Measurements from ENCODE around the gene TSSK1B. TPM values are rescaled to one million over a fixed set of nuclear protein-coding genes. Genes with fewer than 3 reads are reported as not detected.

TSSK1B gene
- under 0.01 and 0.50 TPM in 2 replicates for total RNA-seq
- polyA plus RNA-seq, result not detected in 2 replicates
- polyA plus RNA-seq (2012), result not detected in 2 replicates
- 0.59 TPM in 1 of 2 replicates, not detected in the other for polyA minus RNA-seq (ENCODE audit: low replicate concordance)

- Histone ChIP-seq H3K9ac (ENCODE audit: insufficient read depth, low read length) (no peak within 1 kb of the TSS), H3K9me3 (ENCODE audit: control insufficient read depth, insufficient read depth, low read depth, low read length) (no peaks in the 10 kb centered on the region), H3K27me3 (ENCODE audit: control insufficient read depth, insufficient read depth, low read length) (no peaks in the 10 kb centered on the region), H3K27ac (ENCODE audit: insufficient read depth, low read length) (no peak within 1 kb of the TSS), H3K4me2 (ENCODE audit: extremely low read depth, insufficient read depth, low read length) (no peak within 1 kb of the TSS), H3K4me3 (replicated peaks in 1 of 4; ENCODE audit: control extremely low read depth in 1 of 4, insufficient read depth in 1 of 4, low read depth in 3 of 4, low read length in 4 of 4) (no peak within 1 kb of the TSS), H3K36me3 (ENCODE audit: control insufficient read depth, insufficient read depth, low read length) (no peaks in the 10 kb centered on the region), H3K79me2 (ENCODE audit: control insufficient read depth, insufficient read depth, low read length) (no peaks in the 10 kb centered on the region), H2AFZ (ENCODE audit: low read length) (no peak within 1 kb of the TSS), H3K4me1 (ENCODE audit: control insufficient read depth, extremely low read depth, insufficient read depth, low read length) (no peaks in the 10 kb centered on the region), H4K20me1 (ENCODE audit: control insufficient read depth, extremely low read depth, insufficient read depth, low read length) (no peaks in the 10 kb centered on the region)
- no peak for DNase-seq (ENCODE audit: low read depth in 2 of 2)
- TF ChIP-seq EZH2 (IDR thresholded peaks at IDR 0.05; ENCODE audit: low read length, missing control alignments) (no peak), CTCF (conservative IDR thresholded peaks at IDR 0.05 in 1 of 2, IDR thresholded peaks at IDR 0.05 in 1 of 2; ENCODE audit: low read depth in 1 of 2, low read length in 2 of 2) (no peak)
Measured at GRCh38 chr5:113434889-113435288, at the start of gene TSSK1B. Gene TSSK1B (minus strand): TSS chr5:113434989. CDS start chr5:113434839, 150 bp downstream.

DNA sequence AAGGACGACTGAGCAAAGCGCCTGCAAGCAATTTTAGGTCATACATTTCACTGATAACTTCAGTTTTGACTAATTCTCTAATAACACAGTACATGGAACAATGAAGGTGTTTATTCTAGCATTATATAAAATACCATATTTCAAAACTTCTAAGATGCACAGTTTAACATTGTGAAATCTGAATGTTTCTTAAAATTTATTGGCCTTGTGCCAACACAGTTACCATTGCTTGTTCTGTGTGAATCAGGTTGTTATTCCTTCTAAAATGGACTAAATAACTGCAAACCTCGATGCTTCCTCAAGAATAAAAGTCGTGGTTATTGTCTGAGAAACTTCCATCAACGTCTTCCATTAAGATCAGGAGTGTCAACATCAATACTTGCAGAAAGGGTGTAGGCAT is 45.5 kb upstream of the TSSK1B start:
- H3K79me2 ChIP-seq (ENCODE audit: control insufficient read depth, insufficient read depth, low read length), result no peaks in the 10 kb centered on the region
- TF ChIP-seq EZH2 (IDR thresholded peaks at IDR 0.05; ENCODE audit: low read length, missing control alignments) (no peak), CTCF (conservative IDR thresholded peaks at IDR 0.05 in 1 of 2, IDR thresholded peaks at IDR 0.05 in 1 of 2; ENCODE audit: low read depth in 1 of 2, low read length in 2 of 2) (no peak)
- DNase-seq (ENCODE audit: low read depth in 2 of 2), result peak in 1 of 2 donors; percentile 14
- no peak overlapping the region for H3K4me2 ChIP-seq (ENCODE audit: extremely low read depth, insufficient read depth, low read length)
- no peak overlapping the region for H3K4me3 ChIP-seq (replicated peaks in 1 of 4; ENCODE audit: control extremely low read depth in 1 of 4, insufficient read depth in 1 of 4, low read depth in 3 of 4, low read length in 4 of 4)
- no peak overlapping the region for H2AFZ ChIP-seq (ENCODE audit: low read length)
- H3K27ac ChIP-seq (ENCODE audit: insufficient read depth, low read length), result no peak overlapping the region
- H3K9ac ChIP-seq (ENCODE audit: insufficient read depth, low read length), result no peak overlapping the region
- H3K9me3 ChIP-seq (ENCODE audit: control insufficient read depth, insufficient read depth, low read depth, low read length), result no peaks in the 10 kb centered on the region
- no peaks in the 10 kb centered on the region for H3K4me1 ChIP-seq (ENCODE audit: control insufficient read depth, extremely low read depth, insufficient read depth, low read length)
- H3K36me3 ChIP-seq (ENCODE audit: control insufficient read depth, insufficient read depth, low read length), result no peaks in the 10 kb centered on the region
- no peaks in the 10 kb centered on the region for H3K27me3 ChIP-seq (ENCODE audit: control insufficient read depth, insufficient read depth, low read length)
- H4K20me1 ChIP-seq (ENCODE audit: control insufficient read depth, extremely low read depth, insufficient read depth, low read length), result no peaks in the 10 kb centered on the region

GRCh38 chr5:113478691-113479090 is 43.9 kb upstream of the TSSK1B start:
- Histone ChIP-seq H3K27ac (ENCODE audit: insufficient read depth, low read length) (no peak overlapping the region), H3K9me3 (ENCODE audit: control insufficient read depth, insufficient read depth, low read depth, low read length) (no peaks in the 10 kb centered on the region), H3K79me2 (ENCODE audit: control insufficient read depth, insufficient read depth, low read length) (no peaks in the 10 kb centered on the region), H3K4me1 (ENCODE audit: control insufficient read depth, extremely low read depth, insufficient read depth, low read length) (no peaks in the 10 kb centered on the region), H3K9ac (ENCODE audit: insufficient read depth, low read length) (no peak overlapping the region), H3K36me3 (ENCODE audit: control insufficient read depth, insufficient read depth, low read length) (no peaks in the 10 kb centered on the region), H3K4me3 (replicated peaks in 1 of 4; ENCODE audit: control extremely low read depth in 1 of 4, insufficient read depth in 1 of 4, low read depth in 3 of 4, low read length in 4 of 4) (no peak overlapping the region), H3K27me3 (ENCODE audit: control insufficient read depth, insufficient read depth, low read length) (no peaks in the 10 kb centered on the region), H2AFZ (ENCODE audit: low read length) (no peak overlapping the region), H3K4me2 (ENCODE audit: extremely low read depth, insufficient read depth, low read length) (no peak overlapping the region), H4K20me1 (ENCODE audit: control insufficient read depth, extremely low read depth, insufficient read depth, low read length) (no peaks in the 10 kb centered on the region)
- no peak for TF ChIP-seq CTCF (conservative IDR thresholded peaks at IDR 0.05 in 1 of 2, IDR thresholded peaks at IDR 0.05 in 1 of 2; ENCODE audit: low read depth in 1 of 2, low read length in 2 of 2)
- TF ChIP-seq EZH2 (IDR thresholded peaks at IDR 0.05; ENCODE audit: low read length, missing control alignments), result no peak
- DNase-seq (ENCODE audit: low read depth in 2 of 2), result no peak

Measured in fibroblast of lung (primary cell).